ENCODE measurements around the gene POMP.

The POMP gene

GRCh38 chr13:28658796-28659620 is at the start of gene POMP:
POMP (plus strand) TSS chr13:28659130; CDS start chr13:28659185, 55 bp downstream.
- Histone ChIP-seq H3K4me1 (ENCODE audit: control insufficient read depth in 5 of 5, insufficient read depth in 5 of 5, low read length in 5 of 5) (peaks cover 8 to 42% (median 39%) of the 10 kb centered on the region in 5 donors), H3K27ac (ENCODE audit: low read depth, low read length) (peak within 1 kb of the TSS; percentile 92), H3K9ac (ENCODE audit: low read length in 5 of 5) (peak within 1 kb of the TSS; percentile 94 to 99 (median 96)), H3K36me3 (ENCODE audit: control insufficient read depth in 5 of 5, insufficient read depth in 5 of 5, low read length in 5 of 5) (peaks cover 15 to 22% (median 17%) of the 10 kb centered on the region in 5 donors), H3K9me3 (ENCODE audit: control insufficient read depth in 5 of 5, low read length in 5 of 5) (no peaks in the 10 kb centered on the region), H3K4me3 (ENCODE audit: low read depth in 1 of 5, low read length in 5 of 5) (peak within 1 kb of the TSS; percentile 95 to 99 (median 98)), H3K27me3 (ENCODE audit: control insufficient read depth in 5 of 5, insufficient read depth in 4 of 5, low read length in 5 of 5) (peaks cover 0 to 3% (median 0%) of the 10 kb centered on the region in 5 donors)

- no peaks in the 10 kb centered on the region for H3K9me3 ChIP-seq (ENCODE audit: control insufficient read depth in 5 of 5, low read length in 5 of 5)
- H3K4me3 ChIP-seq (ENCODE audit: low read depth in 1 of 5, low read length in 5 of 5), result no peak overlapping the region
- H3K9ac ChIP-seq (ENCODE audit: low read length in 5 of 5), result no peak overlapping the region
- H3K4me1 ChIP-seq (ENCODE audit: control insufficient read depth in 5 of 5, insufficient read depth in 5 of 5, low read length in 5 of 5), result peaks cover 0 to 8% (median 0%) of the 10 kb centered on the region in 5 donors
- H3K36me3 ChIP-seq (ENCODE audit: control insufficient read depth in 5 of 5, insufficient read depth in 5 of 5, low read length in 5 of 5), result no peaks in the 10 kb centered on the region
- no peak overlapping the region for H3K27ac ChIP-seq (ENCODE audit: low read depth, low read length)
- H3K27me3 ChIP-seq (ENCODE audit: control insufficient read depth in 5 of 5, insufficient read depth in 4 of 5, low read length in 5 of 5), result no peaks in the 10 kb centered on the region
Observed at GRCh38 chr13:28609381-28609780, 49.5 kb upstream of the POMP start.

- H3K9ac ChIP-seq (ENCODE audit: low read length in 5 of 5), result no peak overlapping the region
- H3K9me3 ChIP-seq (ENCODE audit: control insufficient read depth in 5 of 5, low read length in 5 of 5), result no peaks in the 10 kb centered on the region
- H3K4me3 ChIP-seq (ENCODE audit: low read depth in 1 of 5, low read length in 5 of 5), result no peak overlapping the region
- H3K27ac ChIP-seq (ENCODE audit: low read depth, low read length), result no peak overlapping the region
- no peaks in the 10 kb centered on the region for H3K27me3 ChIP-seq (ENCODE audit: control insufficient read depth in 5 of 5, insufficient read depth in 4 of 5, low read length in 5 of 5)
- peaks cover 0 to 8% (median 0%) of the 10 kb centered on the region in 5 donors for H3K4me1 ChIP-seq (ENCODE audit: control insufficient read depth in 5 of 5, insufficient read depth in 5 of 5, low read length in 5 of 5)
- H3K36me3 ChIP-seq (ENCODE audit: control insufficient read depth in 5 of 5, insufficient read depth in 5 of 5, low read length in 5 of 5), result no peaks in the 10 kb centered on the region
Observed at GRCh38 chr13:28609926-28610325, 49.0 kb upstream of the POMP start.

- peaks cover 0 to 8% (median 0%) of the 10 kb centered on the region in 5 donors for H3K4me1 ChIP-seq (ENCODE audit: control insufficient read depth in 5 of 5, insufficient read depth in 5 of 5, low read length in 5 of 5)
Observed at GRCh38 chr13:28610996-28611395, 47.9 kb upstream of the POMP start.

GRCh38 chr13:28611654-28612131 is 47.2 kb upstream of the POMP start:
- no peak overlapping the region for H3K27ac ChIP-seq (ENCODE audit: low read depth, low read length)
- H3K9me3 ChIP-seq (ENCODE audit: control insufficient read depth in 5 of 5, low read length in 5 of 5), result no peaks in the 10 kb centered on the region

More at GRCh38 chr13:28610996-28611395, 47.9 kb upstream of the POMP start:
- Histone ChIP-seq H3K27me3 (ENCODE audit: control insufficient read depth in 5 of 5, insufficient read depth in 4 of 5, low read length in 5 of 5) (no peaks in the 10 kb centered on the region), H3K36me3 (ENCODE audit: control insufficient read depth in 5 of 5, insufficient read depth in 5 of 5, low read length in 5 of 5) (no peaks in the 10 kb centered on the region), H3K27ac (ENCODE audit: low read depth, low read length) (no peak overlapping the region), H3K9me3 (ENCODE audit: control insufficient read depth in 5 of 5, low read length in 5 of 5) (no peaks in the 10 kb centered on the region), H3K9ac (ENCODE audit: low read length in 5 of 5) (no peak overlapping the region), H3K4me3 (ENCODE audit: low read depth in 1 of 5, low read length in 5 of 5) (no peak overlapping the region)

GRCh38 chr13:28613562-28613961 is 45.4 kb upstream of the POMP start:
- H3K36me3 ChIP-seq (ENCODE audit: control insufficient read depth in 5 of 5, insufficient read depth in 5 of 5, low read length in 5 of 5), result no peaks in the 10 kb centered on the region
- no peak overlapping the region for H3K9ac ChIP-seq (ENCODE audit: low read length in 5 of 5)
- H3K27ac ChIP-seq (ENCODE audit: low read depth, low read length), result no peak overlapping the region
- H3K9me3 ChIP-seq (ENCODE audit: control insufficient read depth in 5 of 5, low read length in 5 of 5), result no peaks in the 10 kb centered on the region
- no peak overlapping the region for H3K4me3 ChIP-seq (ENCODE audit: low read depth in 1 of 5, low read length in 5 of 5)
- peaks cover 0 to 11% (median 0%) of the 10 kb centered on the region in 5 donors for H3K4me1 ChIP-seq (ENCODE audit: control insufficient read depth in 5 of 5, insufficient read depth in 5 of 5, low read length in 5 of 5)
- peaks cover 0 to 3% (median 0%) of the 10 kb centered on the region in 5 donors for H3K27me3 ChIP-seq (ENCODE audit: control insufficient read depth in 5 of 5, insufficient read depth in 4 of 5, low read length in 5 of 5)

More at GRCh38 chr13:28611654-28612131, 47.2 kb upstream of the POMP start:
- Histone ChIP-seq H3K36me3 (ENCODE audit: control insufficient read depth in 5 of 5, insufficient read depth in 5 of 5, low read length in 5 of 5) (no peaks in the 10 kb centered on the region), H3K4me3 (ENCODE audit: low read depth in 1 of 5, low read length in 5 of 5) (no peak overlapping the region), H3K4me1 (ENCODE audit: control insufficient read depth in 5 of 5, insufficient read depth in 5 of 5, low read length in 5 of 5) (peaks cover 0 to 8% (median 0%) of the 10 kb centered on the region in 5 donors), H3K27me3 (ENCODE audit: control insufficient read depth in 5 of 5, insufficient read depth in 4 of 5, low read length in 5 of 5) (no peaks in the 10 kb centered on the region), H3K9ac (ENCODE audit: low read length in 5 of 5) (no peak overlapping the region)

GRCh38 chr13:28615916-28616446 is 42.9 kb upstream of the POMP start:
- no peaks in the 10 kb centered on the region for H3K36me3 ChIP-seq (ENCODE audit: control insufficient read depth in 5 of 5, insufficient read depth in 5 of 5, low read length in 5 of 5)
- H3K4me1 ChIP-seq (ENCODE audit: control insufficient read depth in 5 of 5, insufficient read depth in 5 of 5, low read length in 5 of 5), result peaks cover 0 to 14% (median 0%) of the 10 kb centered on the region in 5 donors
- no peak overlapping the region for H3K4me3 ChIP-seq (ENCODE audit: low read depth in 1 of 5, low read length in 5 of 5)
- no peak overlapping the region for H3K9ac ChIP-seq (ENCODE audit: low read length in 5 of 5)
- H3K27me3 ChIP-seq (ENCODE audit: control insufficient read depth in 5 of 5, insufficient read depth in 4 of 5, low read length in 5 of 5), result peaks cover 0 to 3% (median 0%) of the 10 kb centered on the region in 5 donors
- no peaks in the 10 kb centered on the region for H3K9me3 ChIP-seq (ENCODE audit: control insufficient read depth in 5 of 5, low read length in 5 of 5)
- H3K27ac ChIP-seq (ENCODE audit: low read depth, low read length), result no peak overlapping the region

- no peak overlapping the region for H3K27ac ChIP-seq (ENCODE audit: low read depth, low read length)
- no peaks in the 10 kb centered on the region for H3K36me3 ChIP-seq (ENCODE audit: control insufficient read depth in 5 of 5, insufficient read depth in 5 of 5, low read length in 5 of 5)
- H3K27me3 ChIP-seq (ENCODE audit: control insufficient read depth in 5 of 5, insufficient read depth in 4 of 5, low read length in 5 of 5), result peaks cover 0 to 3% (median 0%) of the 10 kb centered on the region in 5 donors
- no peaks in the 10 kb centered on the region for H3K9me3 ChIP-seq (ENCODE audit: control insufficient read depth in 5 of 5, low read length in 5 of 5)
- peak overlapping the region in 4 of 5 donors; percentile 17 to 50 (median 46) for H3K4me3 ChIP-seq (ENCODE audit: low read depth in 1 of 5, low read length in 5 of 5)
- H3K4me1 ChIP-seq (ENCODE audit: control insufficient read depth in 5 of 5, insufficient read depth in 5 of 5, low read length in 5 of 5), result peaks cover 0 to 13% (median 0%) of the 10 kb centered on the region in 5 donors
- H3K9ac ChIP-seq (ENCODE audit: low read length in 5 of 5), result peak overlapping the region in 2 of 5 donors; percentile 19 to 20
Observed at GRCh38 chr13:28618230-28618994, 40.5 kb upstream of the POMP start.

- Histone ChIP-seq H3K36me3 (ENCODE audit: control insufficient read depth in 5 of 5, insufficient read depth in 5 of 5, low read length in 5 of 5) (no peaks in the 10 kb centered on the region), H3K4me3 (ENCODE audit: low read depth in 1 of 5, low read length in 5 of 5) (no peak overlapping the region), H3K27ac (ENCODE audit: low read depth, low read length) (no peak overlapping the region), H3K4me1 (ENCODE audit: control insufficient read depth in 5 of 5, insufficient read depth in 5 of 5, low read length in 5 of 5) (peaks cover 0 to 13% (median 0%) of the 10 kb centered on the region in 5 donors), H3K27me3 (ENCODE audit: control insufficient read depth in 5 of 5, insufficient read depth in 4 of 5, low read length in 5 of 5) (peaks cover 0 to 3% (median 0%) of the 10 kb centered on the region in 5 donors), H3K9ac (ENCODE audit: low read length in 5 of 5) (no peak overlapping the region), H3K9me3 (ENCODE audit: control insufficient read depth in 5 of 5, low read length in 5 of 5) (no peaks in the 10 kb centered on the region)
Observed at GRCh38 chr13:28620011-28620830, 38.7 kb upstream of the POMP start.

All from subcutaneous abdominal adipose tissue (tissue), 5 donors.